Endothelial cell of umbilical vein (primary cell): ENCODE measurements around the gene GARS1.

Source experiments
- EZH2 ChIP-seq: IDR thresholded peaks from 2 replicates; pipeline ENCODE4 v1.6.1; 2012; ENCODE audit warnings: borderline replicate concordance, low read depth, mild to moderate bottlenecking, moderate library complexity, low read length, inconsistent platforms; ENCODE audit not compliant: severe bottlenecking
- MYC ChIP-seq: IDR thresholded peaks from one replicate; pipeline ENCODE4 v1.6.1; 2011; ENCODE audit warnings: mild to moderate bottlenecking, low read depth, low read length
- POLR2A ChIP-seq: IDR thresholded peaks from 2 replicates; pipeline ENCODE4 v1.6.1; 2012; ENCODE audit warnings: low read depth, mild to moderate bottlenecking, control low read depth, low read length
- POLR2AphosphoS5 ChIP-seq: IDR thresholded peaks from 2 replicates; pipeline ENCODE4 v1.6.1; 2012; ENCODE audit warnings: low read depth, mild to moderate bottlenecking, control low read depth, low read length, moderate library complexity; ENCODE audit not compliant: insufficient read depth
- TF ChIP-seq, protein P1 (sequence below), 2 donors: IDR thresholded peaks; 1 replicate in 1 of 2; 2 replicates in 1 of 2; pipeline ENCODE4 v1.5.1; 2011; ENCODE audit warnings: low read length in 2 of 2, mild to moderate bottlenecking in 2 of 2, moderate library complexity in 2 of 2, control low read depth in 1 of 2, inconsistent platforms in 1 of 2, low read depth in 1 of 2; ENCODE audit not compliant: insufficient read depth in 1 of 2; ENCODE audit errors: extremely low read depth in 1 of 2

DNA sequence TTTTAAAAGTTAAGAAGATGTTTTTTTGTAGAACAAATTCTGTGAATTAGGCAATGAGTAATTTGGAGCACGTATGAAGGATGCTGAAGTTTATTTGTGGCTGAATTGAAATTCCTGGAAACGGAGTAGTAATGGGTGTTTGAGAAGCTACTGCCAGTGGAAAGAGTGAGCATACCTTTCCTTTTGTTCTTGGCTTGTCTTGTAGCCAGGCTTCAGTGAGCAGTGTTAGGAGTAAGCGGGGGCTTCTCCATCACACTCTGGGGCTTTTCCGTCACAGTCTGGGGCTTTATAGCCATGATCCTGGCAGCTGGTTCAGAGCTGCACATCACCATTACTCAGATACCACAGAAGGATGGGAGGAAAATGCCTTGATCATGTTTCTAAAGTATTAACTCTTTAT, 32.3 kb downstream of the GARS1 start:
- TF ChIP-seq POLR2A (no peak), EZH2 (no peak), MYC (no peak), POLR2AphosphoS5 (no peak)
- TF ChIP-seq, protein P1, sequence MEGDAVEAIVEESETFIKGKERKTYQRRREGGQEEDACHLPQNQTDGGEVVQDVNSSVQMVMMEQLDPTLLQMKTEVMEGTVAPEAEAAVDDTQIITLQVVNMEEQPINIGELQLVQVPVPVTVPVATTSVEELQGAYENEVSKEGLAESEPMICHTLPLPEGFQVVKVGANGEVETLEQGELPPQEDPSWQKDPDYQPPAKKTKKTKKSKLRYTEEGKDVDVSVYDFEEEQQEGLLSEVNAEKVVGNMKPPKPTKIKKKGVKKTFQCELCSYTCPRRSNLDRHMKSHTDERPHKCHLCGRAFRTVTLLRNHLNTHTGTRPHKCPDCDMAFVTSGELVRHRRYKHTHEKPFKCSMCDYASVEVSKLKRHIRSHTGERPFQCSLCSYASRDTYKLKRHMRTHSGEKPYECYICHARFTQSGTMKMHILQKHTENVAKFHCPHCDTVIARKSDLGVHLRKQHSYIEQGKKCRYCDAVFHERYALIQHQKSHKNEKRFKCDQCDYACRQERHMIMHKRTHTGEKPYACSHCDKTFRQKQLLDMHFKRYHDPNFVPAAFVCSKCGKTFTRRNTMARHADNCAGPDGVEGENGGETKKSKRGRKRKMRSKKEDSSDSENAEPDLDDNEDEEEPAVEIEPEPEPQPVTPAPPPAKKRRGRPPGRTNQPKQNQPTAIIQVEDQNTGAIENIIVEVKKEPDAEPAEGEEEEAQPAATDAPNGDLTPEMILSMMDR (IDR thresholded peaks at IDR 0.05; ENCODE audit: extremely low read depth in 1 of 2, insufficient read depth in 1 of 2, low read depth in 1 of 2, low read length in 2 of 2), result no peak
